GM10847 (cell line): Measurements from ENCODE around the gene UXT.

ENCODE experiments used
- POLR2A ChIP-seq: IDR thresholded peaks from 2 replicates; pipeline ENCODE4 v1.6.1; 2011; ENCODE audit not compliant: insufficient read length; ENCODE audit errors: extremely low read depth

Gene UXT

GRCh38 chrX:47658684-47659420 is at the start of gene UXT:
UXT (minus strand) TSS chrX:47659180; CDS start chrX:47658927, 253 bp downstream.
- peak; percentile 53 for TF ChIP-seq POLR2A

GRCh38 chrX:47707031-47707780 is 48.2 kb upstream of the UXT start:
- no peak for TF ChIP-seq POLR2A

GRCh38 chrX:47706575-47706974 is 47.6 kb upstream of the UXT start:
- no peak for TF ChIP-seq POLR2A

- TF ChIP-seq POLR2A, result no peak
These were observed 45.8 kb upstream of the UXT start for GRCh38 chrX:47704736-47705135.

GRCh38 chrX:47697181-47697580 is 38.2 kb upstream of the UXT start:
- no peak for TF ChIP-seq POLR2A

GRCh38 chrX:47690175-47690574 is 31.2 kb upstream of the UXT start:
- no peak for TF ChIP-seq POLR2A

GRCh38 chrX:47687263-47687662 is 28.3 kb upstream of the UXT start:
- no peak for TF ChIP-seq POLR2A

- no peak for TF ChIP-seq POLR2A
These were observed 24.8 kb upstream of the UXT start for GRCh38 chrX:47683829-47684205.

- TF ChIP-seq POLR2A, result no peak
These were observed 24.3 kb upstream of the UXT start for GRCh38 chrX:47683184-47683828.

- no peak for TF ChIP-seq POLR2A
These were observed 15.8 kb upstream of the UXT start for GRCh38 chrX:47674776-47675175.

GRCh38 chrX:47664737-47665136 is 5.8 kb upstream of the UXT start:
- TF ChIP-seq POLR2A, result no peak

- TF ChIP-seq POLR2A, result no peak
These were observed 3.2 kb upstream of the UXT start for GRCh38 chrX:47662144-47662657.

GRCh38 chrX:47661539-47661938 is 2.6 kb upstream of the UXT start:
- TF ChIP-seq POLR2A, result no peak

GRCh38 chrX:47659421-47659726 is 394 bp upstream of the UXT start:
- no peak for TF ChIP-seq POLR2A

GRCh38 chrX:47658301-47658683 is 688 bp downstream of the UXT start:
- TF ChIP-seq POLR2A, result no peak
